Stimulated activated CD4-positive, alpha-beta T cell treated with anti-CD3 and anti-CD28 coated beads, Interleukin-1b, Interleukin-23, amount 100 ng/mL, for 48 hours (primary cell): ENCODE data around the gene PCSK6.
"Not testable (repeated sequence)": the region's sequence is repeated elsewhere in the genome, so short reads cannot be mapped to it uniquely, and the experiment has no call there.

Experiments
- DNase-seq: peaks from one replicate; pipeline ENCODE4 v3.0.0-alpha.2; 2020

Gene PCSK6

DNA sequence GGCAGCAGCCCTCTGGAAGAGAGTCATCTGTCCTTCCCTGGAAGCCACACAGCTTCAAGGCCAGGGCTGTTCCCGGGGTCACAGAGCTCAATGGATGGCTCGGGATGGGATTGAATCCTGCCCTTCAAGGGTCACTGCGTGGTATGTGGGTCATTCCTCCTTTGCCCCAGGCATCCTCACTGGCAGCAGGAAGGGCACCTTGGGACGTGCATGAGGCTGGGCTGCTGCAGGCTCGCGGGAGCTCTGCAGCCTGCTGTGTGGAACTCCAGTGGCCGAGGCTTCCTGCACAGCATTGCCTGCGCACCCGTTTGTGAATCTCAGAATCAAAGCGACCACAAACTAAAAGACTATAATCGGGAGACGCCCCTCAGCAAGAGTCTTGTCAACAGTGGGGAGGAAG is 60.7 kb downstream of the PCSK6 start:
- DNase-seq, result no peak

- DNase-seq, result no peak
Measured at GRCh38 chr15:101427606-101428487, 61.7 kb downstream of the PCSK6 start.

DNA sequence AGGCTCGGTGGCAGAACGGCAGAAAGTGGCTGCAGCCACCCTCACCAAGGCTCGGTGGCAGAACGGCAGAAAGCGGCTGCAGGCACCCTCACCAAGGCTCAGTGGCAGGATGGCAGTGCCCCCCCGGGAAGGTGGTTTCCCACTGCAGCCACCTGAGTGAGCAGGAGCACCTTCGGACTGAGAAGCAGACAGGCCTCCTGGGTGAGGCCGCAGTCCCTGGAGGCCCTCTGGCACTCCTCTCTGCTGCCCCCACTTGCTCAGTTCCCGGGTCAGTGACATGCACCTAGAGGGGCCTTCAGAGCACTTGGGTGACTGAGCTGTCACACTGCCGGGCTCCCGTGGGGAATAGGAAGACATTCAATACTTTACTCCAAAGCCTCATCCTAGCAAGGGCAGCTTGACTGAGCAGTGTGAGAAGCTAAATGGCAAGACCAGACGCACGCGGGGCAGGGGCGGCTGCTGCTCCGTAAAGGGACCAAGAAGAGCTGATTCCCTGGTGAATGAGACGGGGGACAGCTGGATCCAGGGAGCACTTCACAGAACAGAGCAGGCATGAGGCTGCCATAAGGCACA is 62.7 kb downstream of the PCSK6 start:
- no peak for DNase-seq

- DNase-seq, result no peak
Measured at GRCh38 chr15:101425787-101426365, 63.6 kb downstream of the PCSK6 start.

- DNase-seq, result no peak
Measured at GRCh38 chr15:101424984-101425383, 64.5 kb downstream of the PCSK6 start.

DNA sequence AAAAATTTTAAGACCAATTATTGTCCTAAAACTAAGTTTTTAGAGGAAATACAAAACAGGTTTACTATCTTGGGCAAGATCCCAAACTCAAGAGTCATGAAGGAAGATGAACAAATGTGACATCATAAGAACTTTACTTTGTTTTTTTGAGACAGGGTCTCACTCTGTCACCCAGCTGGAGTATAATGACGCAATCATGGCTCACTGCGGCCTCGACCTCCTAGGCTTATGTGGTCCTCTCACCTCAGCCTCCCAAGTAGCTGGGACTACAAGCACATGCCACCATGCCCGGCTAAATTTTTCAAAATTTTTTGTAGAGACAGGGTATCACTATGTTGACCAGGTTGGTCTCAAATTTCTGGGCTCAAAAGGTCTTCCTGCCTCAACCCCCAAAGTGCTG is 69.3 kb downstream of the PCSK6 start:
- no peak for DNase-seq

DNA sequence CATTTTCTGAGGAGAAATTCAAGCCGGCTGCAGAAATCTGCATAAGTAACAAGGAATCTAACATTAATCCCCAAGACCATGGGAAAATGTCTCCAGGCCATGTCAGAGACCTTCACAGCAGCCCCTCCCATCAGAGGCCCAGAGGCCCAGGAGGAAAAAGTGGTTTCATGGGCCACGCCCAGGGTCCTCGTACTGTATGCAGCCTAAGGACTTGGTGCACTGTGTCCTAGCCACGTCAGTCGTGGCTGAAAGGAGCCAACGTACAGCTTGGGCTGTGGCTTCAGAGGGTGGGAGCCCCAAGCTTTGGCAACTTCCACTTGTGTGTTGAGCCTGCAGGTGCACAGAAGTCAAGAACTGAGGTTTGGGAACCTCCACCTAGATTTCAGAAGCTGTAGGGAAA is 73.0 kb downstream of the PCSK6 start:
- DNase-seq, result not testable (repeated sequence)

DNA sequence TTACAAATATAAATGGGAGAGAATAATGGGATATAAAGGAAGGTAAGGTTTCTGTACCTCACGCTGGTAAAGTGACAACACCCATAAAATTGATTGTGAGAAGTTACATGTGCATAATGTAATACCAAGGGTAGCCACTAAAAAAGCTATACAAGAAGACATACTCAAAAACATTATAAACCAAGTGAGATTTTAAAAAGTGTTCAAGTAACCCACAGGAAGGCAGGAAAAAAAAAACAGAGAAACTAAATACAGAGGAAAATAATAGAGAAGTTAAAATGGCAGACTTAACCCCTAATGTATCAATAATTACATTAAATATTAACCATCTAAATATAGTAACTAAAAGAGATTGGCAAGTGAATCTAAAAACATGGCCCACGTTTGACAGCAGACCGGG is 76.3 kb downstream of the PCSK6 start:
- DNase-seq, result no peak

DNA sequence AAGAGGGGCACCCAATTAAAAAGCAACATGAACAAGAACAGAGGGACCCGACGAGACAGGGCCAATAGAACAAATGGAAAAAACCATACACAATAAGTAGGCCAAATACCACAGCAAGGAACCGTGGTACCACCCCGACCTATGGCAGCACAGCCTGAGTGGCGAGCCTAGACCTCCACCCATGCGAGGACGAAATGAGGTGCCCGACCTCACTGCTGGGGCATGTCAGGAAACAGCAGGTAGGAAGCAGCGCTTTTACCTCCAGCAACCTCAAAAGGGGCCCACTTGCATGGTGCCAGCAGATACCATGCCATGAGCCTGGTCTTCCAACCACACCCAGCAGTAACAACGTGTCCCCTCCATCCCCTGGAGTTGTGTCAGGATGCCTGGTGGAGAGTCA is 77.9 kb downstream of the PCSK6 start:
- no peak for DNase-seq

- no peak for DNase-seq
Measured at GRCh38 chr15:101411085-101411484, 78.4 kb downstream of the PCSK6 start.

- no peak for DNase-seq
Measured at GRCh38 chr15:101410612-101411011, 78.9 kb downstream of the PCSK6 start.

GRCh38 chr15:101409621-101410020 is 79.9 kb downstream of the PCSK6 start:
- no peak for DNase-seq

DNA sequence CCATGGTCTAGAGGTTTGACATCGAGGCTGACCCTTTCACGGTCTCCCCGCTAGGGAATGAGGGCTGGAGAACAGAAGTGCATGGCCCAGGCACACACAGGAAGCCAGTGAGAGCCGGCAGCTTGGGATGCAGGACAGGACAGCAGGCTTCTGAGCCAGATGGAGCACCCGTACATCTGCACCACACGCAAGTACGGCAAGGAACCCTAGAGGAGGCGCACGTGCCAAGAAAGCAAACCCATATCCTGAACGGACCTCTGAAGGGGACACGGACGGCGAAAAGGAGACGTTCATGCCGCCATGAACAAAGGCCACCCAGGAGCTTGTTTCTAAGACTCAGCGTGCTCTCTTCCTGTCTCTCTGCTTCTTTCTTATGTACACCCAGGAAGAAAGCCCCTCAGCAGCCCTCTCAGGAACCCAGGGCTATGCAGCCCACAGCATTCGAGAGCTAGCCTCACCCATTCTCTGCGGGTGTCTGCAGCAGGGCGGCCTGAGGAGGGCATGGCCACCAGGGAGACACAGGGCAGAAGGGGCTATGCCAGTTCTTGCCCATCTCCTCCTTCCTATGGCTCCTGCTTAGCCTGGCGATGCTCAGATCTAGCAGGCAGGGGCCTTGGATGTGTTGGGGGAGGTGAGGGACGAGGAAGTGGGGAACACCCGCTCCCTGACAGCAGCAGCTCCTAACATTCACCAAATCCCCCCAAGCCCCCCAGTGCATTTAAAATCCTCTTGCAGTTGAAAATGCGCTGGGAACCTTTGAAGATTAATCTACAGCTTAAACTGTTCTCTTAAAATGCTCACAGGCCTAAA is 81.3 kb downstream of the PCSK6 start:
- no peak for DNase-seq

DNA sequence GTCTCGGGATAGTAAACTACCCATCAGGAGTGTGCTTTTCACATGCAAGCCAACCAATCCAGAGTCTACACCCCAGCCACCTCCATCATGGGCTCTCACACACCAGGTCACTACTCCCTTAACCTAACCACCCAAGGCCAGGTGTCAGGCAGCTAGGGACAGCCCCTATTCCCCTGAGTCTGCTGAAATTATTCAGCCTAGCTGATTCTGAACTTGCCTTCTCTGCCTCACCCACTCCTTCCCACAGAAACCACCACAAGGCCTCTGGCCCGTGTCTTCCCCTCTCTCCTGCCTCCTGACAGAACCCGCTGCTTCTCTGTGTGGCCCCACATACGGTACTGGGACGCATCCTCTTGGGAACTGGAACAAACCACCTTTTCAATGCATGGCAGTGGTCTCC is 82.1 kb downstream of the PCSK6 start:
- DNase-seq, result no peak

GRCh38 chr15:101406526-101407195 is 82.8 kb downstream of the PCSK6 start:
- DNase-seq, result no peak

- DNase-seq, result no peak
Measured at GRCh38 chr15:101406036-101406435, 83.5 kb downstream of the PCSK6 start.

GRCh38 chr15:101404245-101404644 is 85.3 kb downstream of the PCSK6 start:
- no peak for DNase-seq

DNA sequence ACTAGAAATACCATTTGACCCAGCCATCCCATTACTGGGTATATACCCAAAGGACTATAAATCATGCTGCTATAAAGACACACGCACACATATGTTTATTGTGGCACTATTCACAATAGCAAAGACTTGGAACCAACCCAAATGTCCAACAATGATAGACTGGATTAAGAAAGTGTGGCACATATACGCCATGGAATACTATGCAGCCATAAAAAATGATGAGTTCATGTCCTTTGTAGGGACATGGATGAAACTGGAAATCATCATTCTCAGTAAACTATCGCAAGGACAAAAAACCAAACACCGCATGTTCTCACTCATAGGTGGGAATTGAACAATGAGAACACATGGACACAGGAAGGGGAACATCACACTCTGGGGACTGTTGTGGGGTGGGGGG is 86.6 kb downstream of the PCSK6 start:
- not testable (repeated sequence) for DNase-seq

DNA sequence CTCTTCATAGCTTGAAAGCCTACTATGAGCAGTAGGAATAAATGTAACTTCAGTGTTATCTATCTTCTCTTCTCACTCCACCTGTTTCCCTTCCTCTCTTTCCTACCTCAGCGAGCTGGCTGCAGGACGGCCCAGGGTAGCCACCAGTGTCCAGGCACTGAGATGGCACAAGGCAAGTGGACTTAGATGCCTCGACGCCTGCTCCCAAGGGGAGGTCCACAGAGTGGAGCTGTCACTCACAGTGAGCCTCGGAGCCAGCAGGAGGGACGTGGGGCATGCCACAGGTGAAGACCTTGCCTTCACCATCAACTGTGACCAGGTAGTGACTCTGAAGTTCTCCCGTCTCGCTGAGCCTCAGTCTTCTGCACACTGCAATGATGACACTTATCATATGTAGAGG is 88.2 kb downstream of the PCSK6 start:
- no peak for DNase-seq

GRCh38 chr15:101399431-101399830 is 90.1 kb downstream of the PCSK6 start:
- no peak for DNase-seq

DNA sequence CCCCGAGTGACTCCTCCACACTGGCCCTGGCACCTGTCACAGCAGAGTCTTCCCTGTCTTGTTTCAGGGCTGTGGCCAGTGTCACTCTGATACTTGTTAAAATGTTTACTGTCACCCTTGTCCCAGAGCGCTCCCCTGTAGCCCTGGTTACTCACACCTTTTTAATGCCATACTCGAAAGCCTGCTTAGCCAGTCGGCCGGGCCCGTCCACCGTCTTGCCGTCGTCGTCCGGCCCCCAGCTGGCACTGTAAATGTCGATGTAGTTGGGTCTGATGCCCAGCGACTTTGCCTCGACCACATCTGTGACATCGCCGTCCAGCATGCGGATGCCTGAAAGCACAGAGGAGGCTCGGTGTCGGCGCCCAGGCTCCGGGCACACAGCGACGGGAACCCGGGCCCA is 91.3 kb downstream of the PCSK6 start:
- no peak for DNase-seq

DNA sequence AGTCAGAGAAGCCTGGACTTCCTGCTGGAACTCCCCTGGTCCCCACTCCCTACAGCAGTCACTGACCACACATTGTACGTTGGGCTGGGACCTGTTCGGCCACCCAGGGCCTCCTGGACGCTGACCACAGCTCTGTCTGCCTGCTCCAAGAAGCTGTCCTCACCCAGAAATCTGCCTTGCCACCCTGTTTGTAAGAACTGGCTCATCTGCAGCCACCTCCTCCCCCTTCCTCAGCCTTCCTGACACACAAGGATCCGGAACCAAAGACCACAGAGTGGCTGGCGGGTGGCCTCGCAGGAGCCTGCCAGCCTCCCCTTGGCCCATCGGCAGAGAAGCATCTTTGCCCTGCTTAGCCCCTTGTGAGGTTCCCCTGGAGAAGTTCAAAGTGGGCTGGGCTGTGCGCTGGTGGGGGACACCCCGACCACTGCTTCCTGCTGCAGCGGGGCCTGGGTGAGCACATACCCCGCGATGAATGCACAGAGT is 91.9 kb downstream of the PCSK6 start:
- no peak for DNase-seq
